H1 (cell line): Measurements from ENCODE around the gene PHACTR1. TPM values are rescaled to one million over a fixed set of nuclear protein-coding genes. Genes with fewer than 3 reads are reported as not detected.

ENCODE experiments used
- CTCF ChIA-PET: fragments of 300-600 bp; sonication (Branson Sonifier 250); formaldehyde crosslinking; loops from one replicate; lab custom pipeline; 2021; ENCODE audit not compliant: partially characterized antibody; lab: Charles Lee
- POLR2A ChIA-PET: fragments of 300-600 bp; sonication (Branson Sonifier 250); formaldehyde crosslinking; loops from one replicate; lab custom pipeline; 2021; ENCODE audit warnings: inconsistent platforms; ENCODE audit not compliant: partially characterized antibody; lab: Charles Lee
- DNase-seq, 2 experiments: peaks; one replicate each; pipeline versions ENCODE4 v3.0.0 to v3.0.0-alpha.2; 2010 to 2022; ENCODE audit warnings: low spot score in 2 of 2, low read depth in 1 of 2, mixed read lengths in 1 of 2
- FAIRE-seq: peaks from 2 replicates; lab custom pipeline; 2011; peaks lifted over from hg19 to GRCh38; lab: Jason Lieb, UNC
- H2AFZ ChIP-seq: 2 replicates; pipeline ENCODE4 v1.8.1; 2012; ENCODE audit warnings: low read length, inconsistent platforms
- H2AK5ac ChIP-seq: 2 replicates; pipeline ENCODE4 v1.6.1; 2013; ENCODE audit warnings: low read depth, low read length
- H2BK120ac ChIP-seq: replicated peaks from 2 replicates; pipeline ENCODE3; 2013; ENCODE audit warnings: low read depth, low read length, inconsistent platforms
- H2BK12ac ChIP-seq: 2 replicates; pipeline ENCODE4 v1.6.1; 2013; ENCODE audit warnings: low read depth, low read length
- H2BK15ac ChIP-seq: 2 replicates; pipeline ENCODE4 v1.6.1; 2013; ENCODE audit warnings: low read length
- H2BK20ac ChIP-seq: 2 replicates; pipeline ENCODE4 v1.6.1; 2013; ENCODE audit warnings: low read length
- H2BK5ac ChIP-seq: 2 replicates; pipeline ENCODE4 v1.6.1; 2013; ENCODE audit warnings: low read depth, low read length
- H3K14ac ChIP-seq: 2 replicates; pipeline ENCODE4 v1.6.1; 2013; ENCODE audit warnings: inconsistent platforms; ENCODE audit not compliant: insufficient read length
- H3K18ac ChIP-seq: 2 replicates; pipeline ENCODE4 v1.6.1; 2013; ENCODE audit warnings: low read length; ENCODE audit errors: extremely low read depth
- H3K23ac ChIP-seq: 2 replicates; pipeline ENCODE4 v1.6.1; 2013; ENCODE audit warnings: inconsistent platforms; ENCODE audit not compliant: insufficient read length
- H3K23me2 ChIP-seq: 2 replicates; pipeline ENCODE4 v1.6.1; 2013; ENCODE audit warnings: low read depth, low read length
- H3K27ac ChIP-seq: 2 replicates; pipeline ENCODE4 v1.6.1; 2011; ENCODE audit warnings: low read depth, low read length, inconsistent platforms
- H3K27me3 ChIP-seq, 4 experiments: replicated peaks in 1 of 4; 1 replicate in 1 of 4; 2 replicates in 3 of 4; pipeline versions ENCODE4 v1.6.1 to v1.8.1; 2011 to 2013; ENCODE audit warnings: low read length in 3 of 4, mild to moderate bottlenecking in 3 of 4, inconsistent platforms in 2 of 4, mixed read lengths in 2 of 4, moderate library complexity in 1 of 4; ENCODE audit not compliant: control insufficient read depth in 3 of 4, insufficient read depth in 3 of 4; ENCODE audit errors: extremely low read depth in 1 of 4
- H3K36me3 ChIP-seq, 4 experiments: 2 replicates each; pipeline versions ENCODE4 v1.6.1 to v1.8.1; 2011 to 2013; ENCODE audit warnings: mild to moderate bottlenecking in 4 of 4, low read length in 3 of 4, moderate library complexity in 2 of 4, control low read depth in 1 of 4, inconsistent platforms in 1 of 4; ENCODE audit not compliant: insufficient read depth in 4 of 4, control insufficient read depth in 2 of 4
- H3K4ac ChIP-seq: replicated peaks from 2 replicates; pipeline ENCODE3; 2013; ENCODE audit warnings: low read length, low read depth, mixed read lengths, inconsistent platforms; ENCODE audit not compliant: insufficient read length
- H3K4me1 ChIP-seq, 4 experiments: replicated peaks in 1 of 4; 1 replicate in 1 of 4; 2 replicates in 3 of 4; pipeline versions ENCODE4 v1.6.1 to v1.8.1; 2011 to 2013; ENCODE audit warnings: low read length in 3 of 4, inconsistent platforms in 2 of 4, mixed read lengths in 1 of 4; ENCODE audit not compliant: insufficient read depth in 4 of 4, control insufficient read depth in 3 of 4
- H3K4me2 ChIP-seq, 2 experiments: 2 replicates each; pipeline versions ENCODE4 v1.6.1 to v1.8.1; 2011 to 2013; ENCODE audit warnings: low read depth in 2 of 2, low read length in 2 of 2, control low read depth in 1 of 2, inconsistent platforms in 1 of 2, mild to moderate bottlenecking in 1 of 2; ENCODE audit not compliant: insufficient read depth in 1 of 2
- H3K4me3 ChIP-seq, 4 experiments: fragments of 200-600, 300-600 bp in 1 of 4; sonication (generic), shearing (Covaris generic), sonication (Bioruptor Twin) in 1 of 4; 2 replicates each; pipeline versions ENCODE4 v1.5.1 to v1.8.1; 2011 to 2016; ENCODE audit warnings: low read length in 4 of 4, low read depth in 3 of 4, control low read depth in 2 of 4, inconsistent platforms in 2 of 4, mild to moderate bottlenecking in 2 of 4, mixed read lengths in 1 of 4, moderate library complexity in 1 of 4; ENCODE audit not compliant: insufficient read depth in 2 of 4; ENCODE audit errors: extremely low read depth in 1 of 4
- H3K56ac ChIP-seq: replicated peaks from 2 replicates; pipeline ENCODE3; 2013; ENCODE audit warnings: low read depth, mild to moderate bottlenecking, mixed read lengths, low read length, inconsistent platforms; ENCODE audit not compliant: insufficient read length
- H3K79me1 ChIP-seq: 2 replicates; pipeline ENCODE4 v1.6.1; 2013; ENCODE audit warnings: low read depth, low read length, control low read depth
- H3K79me2 ChIP-seq, 2 experiments: 2 replicates each; pipeline versions ENCODE4 v1.6.1 to v1.8.1; 2012 to 2013; ENCODE audit warnings: low read length in 2 of 2, mild to moderate bottlenecking in 2 of 2, inconsistent platforms in 1 of 2; ENCODE audit not compliant: insufficient read depth in 2 of 2, control insufficient read depth in 1 of 2
- H3K9ac ChIP-seq, 4 experiments: replicated peaks in 1 of 4; 1 replicate in 1 of 4; 2 replicates in 3 of 4; pipeline versions ENCODE4 v1.6.1 to v1.8.1; 2011 to 2013; ENCODE audit warnings: low read depth in 3 of 4, low read length in 3 of 4, control low read depth in 2 of 4, mild to moderate bottlenecking in 2 of 4, moderate library complexity in 2 of 4, inconsistent platforms in 1 of 4; ENCODE audit errors: extremely low read depth in 1 of 4
- H3K9me3 ChIP-seq, 2 experiments: 2 replicates each; pipeline versions ENCODE4 v1.6.1 to v1.8.1; 2012 to 2013; ENCODE audit warnings: mild to moderate bottlenecking in 2 of 2, moderate library complexity in 2 of 2, control low read depth in 1 of 2, inconsistent platforms in 1 of 2, low read depth in 1 of 2, low read length in 1 of 2, mixed read lengths in 1 of 2; ENCODE audit not compliant: insufficient read depth in 2 of 2
- H4K20me1 ChIP-seq, 2 experiments: replicated peaks in 1 of 2; 2 replicates each; pipeline versions ENCODE3 to v1.8.1; 2011 to 2013; ENCODE audit warnings: inconsistent platforms in 2 of 2, low read length in 2 of 2, mild to moderate bottlenecking in 1 of 2; ENCODE audit not compliant: insufficient read depth in 2 of 2, control insufficient read depth in 1 of 2
- H4K5ac ChIP-seq: 2 replicates; pipeline ENCODE4 v1.6.1; 2013; ENCODE audit warnings: low read length, low read depth, mixed read lengths, inconsistent platforms; ENCODE audit not compliant: insufficient read length
- H4K8ac ChIP-seq: 2 replicates; pipeline ENCODE4 v1.8.0; 2013; ENCODE audit warnings: mild to moderate bottlenecking, moderate library complexity, low read length, inconsistent platforms; ENCODE audit not compliant: insufficient read depth; ENCODE audit errors: extremely low read depth
- H4K91ac ChIP-seq: replicated peaks from 2 replicates; pipeline ENCODE3; 2013; ENCODE audit warnings: low read length, mixed read lengths, inconsistent platforms; ENCODE audit not compliant: insufficient read length
- EGR1 ChIP-seq: IDR thresholded peaks from 2 replicates; pipeline ENCODE4 v1.6.1; 2011; ENCODE audit warnings: low read depth, low read length, borderline replicate concordance
- KDM5A ChIP-seq: fragments of 200-600 bp; IDR thresholded peaks from 2 replicates; pipeline ENCODE4 v1.7.1; 2012; ENCODE audit warnings: mild to moderate bottlenecking, low read length, inconsistent platforms, mixed read lengths
- SIX5 ChIP-seq: IDR thresholded peaks from 2 replicates; pipeline ENCODE4 v1.6.1; 2011; ENCODE audit warnings: mild to moderate bottlenecking, low read depth, low read length
- SP4 ChIP-seq: IDR thresholded peaks from 2 replicates; pipeline ENCODE4 v1.6.1; 2012; ENCODE audit warnings: low read length, inconsistent platforms
- USF2 ChIP-seq: IDR thresholded peaks from 2 replicates; pipeline ENCODE4 v1.6.1; 2011; ENCODE audit warnings: low read length, improper control_type of control experiment
- ZNF274 ChIP-seq: IDR thresholded peaks from 2 replicates; pipeline ENCODE4 v1.7.0; 2012; ENCODE audit warnings: low read length, borderline replicate concordance; ENCODE audit errors: extremely low read depth
- WGBS, 2 experiments: shearing (Covaris generic) in 1 of 2; methylation state at CpG; one replicate each; pipeline versions ENCODE4 v1.1.6 to v1.1.7; 2013 to 2015; ENCODE audit warnings: low lambda C conversion rate in 2 of 2, mixed read lengths in 2 of 2, inconsistent platforms in 1 of 2, low coverage in 1 of 2, missing lambda C conversion rate in 1 of 2; ENCODE audit not compliant: insufficient replicate concordance in 2 of 2, insufficient coverage in 1 of 2, insufficient read length in 1 of 2; ENCODE audit errors: extremely low coverage in 1 of 2, missing lambda C conversion rate in 1 of 2; 5-methylcytosine and 5-hydroxymethylcytosine counted together
- polyA plus RNA-seq, 7 experiments: library from polyadenylated mRNA; depleted of rRNA in 3 of 7; stranded (reverse) in 5 of 7; unstranded in 2 of 7; fragments of >200 nt in 5 of 7; fragments of 200-250 nt in 2 of 7; gene quantifications; 1 replicate in 5 of 7; 2 replicates in 1 of 7; 4 replicates in 1 of 7; pipeline versions ENCODE4 v1.2.1 to v1.2.3, GENCODE V29; 2011 to 2013; ENCODE audit warnings: missing spikeins in 2 of 7, mixed read lengths in 2 of 7
- total RNA-seq: library from RNA; stranded (reverse); fragmentation: NEBNext Ultra II Directional; extraction: Animal tissue kit (Norgen Biotek cat#: 25700); gene quantifications from 2 replicates; pipeline ENCODE4 v1.2.1, GENCODE V29; 2021

The PHACTR1 gene
- total and polyA plus RNA-seq, 2 of the 8 experiments (the other 6 are each of a cell fraction or from before 2014, with no cell fraction given), result 3.9 to 17.1 TPM

- H2AFZ ChIP-seq, result no peak overlapping the region
- H4K20me1 ChIP-seq, result peaks cover 1 to 2% of the 10 kb centered on the region in 2 experiments
- peaks cover 0 to 13% (median 6%) of the 10 kb centered on the region in 4 experiments; a peak in 3 of 8 replicates for H3K36me3 ChIP-seq
- no peak overlapping the region for H2BK15ac ChIP-seq
- no peak overlapping the region for H2BK120ac ChIP-seq
- H3K27ac ChIP-seq, result no peak overlapping the region
- H2BK12ac ChIP-seq, result no peak overlapping the region
- no peak overlapping the region for H2BK5ac ChIP-seq
- no peak overlapping the region for H3K4ac ChIP-seq
- TF ChIP-seq USF2 (no peak), ZNF274 (no peak), SP4 (no peak), EGR1 (no peak), SIX5 (no peak), KDM5A (no peak)
- TF ChIP-seq, all 59 proteins: peak for 0
- Histone ChIP-seq H3K4me1 (peaks cover 0 to 5% (median 4%) of the 10 kb centered on the region in 4 experiments; a peak in 2 of 7 replicates), H4K91ac (no peak overlapping the region), H3K4me3 (no peak overlapping the region), H3K27me3 (no peaks in the 10 kb centered on the region), H4K8ac (no peak overlapping the region), H3K23me2 (no peaks in the 10 kb centered on the region), H3K4me2 (no peak overlapping the region), H3K9me3 (peaks cover 2 to 4% of the 10 kb centered on the region in 2 experiments; a peak in 3 of 4 replicates), H3K56ac (no peak overlapping the region), H3K79me2 (no peaks in the 10 kb centered on the region), H2BK20ac (no peak overlapping the region), H3K79me1 (no peaks in the 10 kb centered on the region), H3K18ac (no peak overlapping the region), H4K5ac (no peak overlapping the region), H2AK5ac (no peak overlapping the region), H3K23ac (no peak overlapping the region), H3K14ac (no peak overlapping the region), H3K9ac (no peak overlapping the region)
- 89% methylated on average over 9 of the region's 9 CpGs; no CpG with 5 or more reads in 1 of the 2 experiments for WGBS, 2 experiments
- CTCF ChIA-PET, result no interaction called here
- POLR2A ChIA-PET, result no interaction called here
- DNase-seq (no peak), FAIRE-seq (no peak)
These were observed 565.1 kb downstream of the PHACTR1 start for GRCh38 chr6:13281686-13282085.
